ENCODE measurements around the gene PODNL1.

GRCh38 chr19:13984875-13985741 is 46.9 kb upstream of the PODNL1 start:
- TF ChIP-seq SIN3A (IDR thresholded peaks at IDR 0.05; ENCODE audit: borderline replicate concordance, insufficient read depth, low read length): no peak
- no peak for TF ChIP-seq REST (IDR thresholded peaks at IDR 0.05; ENCODE audit: insufficient read depth in 1 of 2, low read depth in 2 of 2, low read length in 2 of 2)
